ENCODE measurements around the gene INTS3.
A peak's percentile ranks its signal among the peaks of the same experiment; 100 is the strongest.

Gene INTS3, protein sequence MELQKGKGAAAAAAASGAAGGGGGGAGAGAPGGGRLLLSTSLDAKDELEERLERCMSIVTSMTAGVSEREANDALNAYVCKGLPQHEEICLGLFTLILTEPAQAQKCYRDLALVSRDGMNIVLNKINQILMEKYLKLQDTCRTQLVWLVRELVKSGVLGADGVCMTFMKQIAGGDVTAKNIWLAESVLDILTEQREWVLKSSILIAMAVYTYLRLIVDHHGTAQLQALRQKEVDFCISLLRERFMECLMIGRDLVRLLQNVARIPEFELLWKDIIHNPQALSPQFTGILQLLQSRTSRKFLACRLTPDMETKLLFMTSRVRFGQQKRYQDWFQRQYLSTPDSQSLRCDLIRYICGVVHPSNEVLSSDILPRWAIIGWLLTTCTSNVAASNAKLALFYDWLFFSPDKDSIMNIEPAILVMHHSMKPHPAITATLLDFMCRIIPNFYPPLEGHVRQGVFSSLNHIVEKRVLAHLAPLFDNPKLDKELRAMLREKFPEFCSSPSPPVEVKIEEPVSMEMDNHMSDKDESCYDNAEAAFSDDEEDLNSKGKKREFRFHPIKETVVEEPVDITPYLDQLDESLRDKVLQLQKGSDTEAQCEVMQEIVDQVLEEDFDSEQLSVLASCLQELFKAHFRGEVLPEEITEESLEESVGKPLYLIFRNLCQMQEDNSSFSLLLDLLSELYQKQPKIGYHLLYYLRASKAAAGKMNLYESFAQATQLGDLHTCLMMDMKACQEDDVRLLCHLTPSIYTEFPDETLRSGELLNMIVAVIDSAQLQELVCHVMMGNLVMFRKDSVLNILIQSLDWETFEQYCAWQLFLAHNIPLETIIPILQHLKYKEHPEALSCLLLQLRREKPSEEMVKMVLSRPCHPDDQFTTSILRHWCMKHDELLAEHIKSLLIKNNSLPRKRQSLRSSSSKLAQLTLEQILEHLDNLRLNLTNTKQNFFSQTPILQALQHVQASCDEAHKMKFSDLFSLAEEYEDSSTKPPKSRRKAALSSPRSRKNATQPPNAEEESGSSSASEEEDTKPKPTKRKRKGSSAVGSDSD

DNA sequence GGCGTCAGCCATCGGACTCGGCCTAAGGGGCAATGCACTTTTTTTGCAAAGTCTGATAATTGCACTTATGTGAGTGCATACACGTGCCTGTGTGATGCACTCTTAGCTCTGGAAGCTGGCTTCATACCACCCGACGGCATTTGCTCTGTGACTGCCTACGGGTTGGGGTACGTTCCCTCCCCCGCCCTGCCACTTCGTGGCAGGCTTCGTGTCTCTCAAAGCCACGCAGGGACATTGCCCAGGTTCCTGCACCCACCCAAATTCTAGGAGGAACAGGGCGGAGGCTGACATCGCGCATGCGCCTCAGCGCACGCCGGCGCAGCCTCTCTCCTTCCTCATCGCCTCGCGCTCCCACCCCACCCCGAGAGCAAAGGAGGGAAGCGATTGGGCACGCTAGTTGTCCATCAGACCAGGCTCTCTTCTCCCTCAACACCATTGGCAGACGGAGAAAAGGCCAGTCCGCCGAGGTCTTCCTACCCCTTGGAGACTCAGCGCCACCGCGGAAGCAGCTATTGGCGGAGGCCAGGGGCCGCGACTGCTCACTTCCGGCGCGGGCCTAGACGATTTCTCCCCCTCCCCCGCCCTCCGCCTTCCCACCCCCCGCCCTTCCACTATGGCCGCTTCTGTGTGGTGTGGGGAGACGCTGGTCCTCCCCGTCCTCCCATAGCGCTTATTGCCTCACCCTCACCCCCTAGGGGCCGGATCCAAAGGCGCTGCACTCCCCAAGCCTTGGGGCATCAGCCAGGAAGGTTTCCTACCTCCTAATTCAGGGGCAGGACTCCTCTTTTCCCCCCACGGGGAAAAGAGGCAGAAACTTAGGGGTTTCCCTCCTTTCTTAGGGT, at the start of gene INTS3:
INTS3 (plus strand) TSS at position 588 of the 842 bp plus-strand sequence. CDS start 585 bp downstream, outside the sequence.
- peak; percentile 100 for DNase-seq

DNA sequence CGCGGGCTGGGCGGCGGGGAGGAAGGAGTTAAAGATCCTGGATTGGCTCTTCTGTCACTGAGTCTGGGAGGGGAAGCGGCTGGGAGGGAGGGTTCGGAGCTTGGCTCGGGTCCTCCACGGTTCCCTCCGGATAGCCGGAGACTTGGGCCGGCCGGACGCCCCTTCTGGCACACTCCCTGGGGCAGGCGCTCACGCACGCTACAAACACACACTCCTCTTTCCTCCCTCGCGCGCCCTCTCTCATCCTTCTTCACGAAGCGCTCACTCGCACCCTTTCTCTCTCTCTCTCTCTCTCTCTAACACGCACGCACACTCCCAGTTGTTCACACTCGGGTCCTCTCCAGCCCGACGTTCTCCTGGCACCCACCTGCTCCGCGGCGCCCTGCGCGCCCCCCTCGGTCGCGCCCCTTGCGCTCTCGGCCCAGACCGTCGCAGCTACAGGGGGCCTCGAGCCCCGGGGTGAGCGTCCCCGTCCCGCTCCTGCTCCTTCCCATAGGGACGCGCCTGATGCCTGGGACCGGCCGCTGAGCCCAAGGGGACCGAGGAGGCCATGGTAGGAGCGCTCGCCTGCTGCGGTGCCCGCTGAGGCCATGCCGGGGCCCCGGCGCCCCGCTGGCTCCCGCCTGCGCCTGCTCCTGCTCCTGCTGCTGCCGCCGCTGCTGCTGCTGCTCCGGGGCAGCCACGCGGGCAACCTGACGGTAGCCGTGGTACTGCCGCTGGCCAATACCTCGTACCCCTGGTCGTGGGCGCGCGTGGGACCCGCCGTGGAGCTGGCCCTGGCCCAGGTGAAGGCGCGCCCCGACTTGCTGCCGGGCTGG, 49.1 kb upstream of the INTS3 start, which contains the start of gene NPR1:
NPR1 (plus strand) TSS at position 170 of the 818 bp plus-strand sequence; CDS start at position 591, 421 bp downstream.
- no peak for DNase-seq

DNA sequence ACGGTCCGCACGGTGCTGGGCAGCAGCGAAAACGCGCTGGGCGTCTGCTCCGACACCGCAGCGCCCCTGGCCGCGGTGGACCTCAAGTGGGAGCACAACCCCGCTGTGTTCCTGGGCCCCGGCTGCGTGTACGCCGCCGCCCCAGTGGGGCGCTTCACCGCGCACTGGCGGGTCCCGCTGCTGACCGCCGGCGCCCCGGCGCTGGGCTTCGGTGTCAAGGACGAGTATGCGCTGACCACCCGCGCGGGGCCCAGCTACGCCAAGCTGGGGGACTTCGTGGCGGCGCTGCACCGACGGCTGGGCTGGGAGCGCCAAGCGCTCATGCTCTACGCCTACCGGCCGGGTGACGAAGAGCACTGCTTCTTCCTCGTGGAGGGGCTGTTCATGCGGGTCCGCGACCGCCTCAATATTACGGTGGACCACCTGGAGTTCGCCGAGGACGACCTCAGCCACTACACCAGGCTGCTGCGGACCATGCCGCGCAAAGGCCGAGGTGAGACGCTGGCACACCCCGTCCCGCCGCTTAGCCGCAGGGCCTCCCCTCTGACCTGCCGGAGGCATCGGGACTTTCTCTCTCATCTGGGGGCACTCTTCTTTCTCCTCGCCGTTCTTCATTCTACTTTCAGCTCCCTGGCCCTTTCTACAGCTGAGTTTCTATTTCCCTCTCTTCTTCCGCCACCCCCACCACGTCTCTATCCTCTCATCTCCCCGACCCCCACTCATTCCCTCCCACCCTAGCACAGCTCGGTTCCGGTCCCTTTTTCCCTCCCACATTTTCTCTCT, 48.3 kb upstream of the INTS3 start:
- no peak for DNase-seq

DNA sequence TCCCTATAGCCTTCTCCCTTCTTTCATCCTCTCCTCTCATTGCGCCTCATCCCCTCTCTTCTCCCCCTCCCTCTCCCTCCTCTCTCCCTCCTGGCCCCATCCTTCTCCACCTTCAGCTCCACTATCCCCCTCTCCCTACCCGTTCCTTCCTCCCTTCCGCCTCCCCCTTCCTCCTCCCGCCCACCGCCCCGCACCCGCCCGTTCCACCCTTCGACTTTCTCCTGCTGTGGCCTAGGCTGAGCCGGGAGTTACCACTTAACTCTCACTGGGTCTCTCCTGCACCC, 47.8 kb upstream of the INTS3 start:
- no peak for DNase-seq

DNA sequence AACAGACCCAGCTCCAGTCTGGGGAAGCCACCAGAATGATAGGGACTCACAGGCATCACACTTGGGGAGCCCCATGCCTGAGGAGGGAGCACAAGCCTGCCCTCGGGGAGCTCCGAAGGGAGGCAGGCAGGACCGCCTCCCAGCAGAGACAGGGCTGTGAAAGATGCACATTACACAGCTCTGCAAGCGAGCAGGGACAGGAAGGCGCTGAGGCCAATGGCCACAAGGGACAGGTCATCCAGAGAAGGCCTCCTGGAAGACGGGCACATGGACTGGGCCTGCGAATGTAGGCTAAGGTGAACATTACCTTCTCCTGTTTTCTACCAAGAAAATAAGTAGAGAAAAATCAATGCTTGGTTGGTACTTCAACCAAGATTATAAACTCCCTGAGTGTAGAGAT, 45.1 kb upstream of the INTS3 start:
- DNase-seq: no peak

DNA sequence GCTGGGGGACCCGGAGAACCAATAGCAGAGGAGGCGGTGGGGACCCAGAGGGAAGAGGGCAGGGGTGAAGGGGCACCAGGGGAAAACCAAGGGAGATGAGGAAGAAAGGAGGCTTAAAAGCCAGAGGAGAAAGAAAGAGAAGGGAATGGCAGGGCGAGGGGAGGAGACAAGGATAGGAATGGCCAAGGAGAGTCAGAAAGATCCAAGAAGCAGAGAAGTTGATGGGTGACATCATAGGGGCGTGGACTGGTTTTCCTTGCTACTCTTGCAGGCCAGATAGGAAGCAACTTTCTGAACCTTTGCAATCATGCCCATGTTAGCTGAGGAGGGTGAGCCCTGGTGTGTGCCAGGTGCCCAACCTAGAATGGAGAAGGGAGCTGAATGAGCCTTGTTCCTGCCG, 44.0 kb upstream of the INTS3 start:
- no peak for DNase-seq

DNA sequence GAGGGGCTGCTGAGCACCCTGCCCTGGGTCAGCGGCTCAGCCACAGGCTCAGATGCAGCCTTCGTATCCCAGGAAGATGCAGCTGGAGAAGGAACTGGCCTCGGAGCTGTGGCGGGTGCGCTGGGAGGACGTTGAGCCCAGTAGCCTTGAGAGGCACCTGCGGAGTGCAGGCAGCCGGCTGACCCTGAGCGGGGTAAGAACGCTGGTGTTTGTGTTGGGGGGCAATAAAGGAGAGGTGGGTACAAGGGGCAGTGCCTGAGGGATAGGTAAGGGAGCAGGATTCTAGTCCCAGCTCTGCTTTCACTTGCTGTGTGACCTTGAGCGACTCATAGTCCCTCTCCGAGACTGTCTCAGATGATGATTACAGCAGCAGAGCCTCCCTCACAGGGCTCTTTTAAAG, 43.0 kb upstream of the INTS3 start:
- no peak for DNase-seq

DNA sequence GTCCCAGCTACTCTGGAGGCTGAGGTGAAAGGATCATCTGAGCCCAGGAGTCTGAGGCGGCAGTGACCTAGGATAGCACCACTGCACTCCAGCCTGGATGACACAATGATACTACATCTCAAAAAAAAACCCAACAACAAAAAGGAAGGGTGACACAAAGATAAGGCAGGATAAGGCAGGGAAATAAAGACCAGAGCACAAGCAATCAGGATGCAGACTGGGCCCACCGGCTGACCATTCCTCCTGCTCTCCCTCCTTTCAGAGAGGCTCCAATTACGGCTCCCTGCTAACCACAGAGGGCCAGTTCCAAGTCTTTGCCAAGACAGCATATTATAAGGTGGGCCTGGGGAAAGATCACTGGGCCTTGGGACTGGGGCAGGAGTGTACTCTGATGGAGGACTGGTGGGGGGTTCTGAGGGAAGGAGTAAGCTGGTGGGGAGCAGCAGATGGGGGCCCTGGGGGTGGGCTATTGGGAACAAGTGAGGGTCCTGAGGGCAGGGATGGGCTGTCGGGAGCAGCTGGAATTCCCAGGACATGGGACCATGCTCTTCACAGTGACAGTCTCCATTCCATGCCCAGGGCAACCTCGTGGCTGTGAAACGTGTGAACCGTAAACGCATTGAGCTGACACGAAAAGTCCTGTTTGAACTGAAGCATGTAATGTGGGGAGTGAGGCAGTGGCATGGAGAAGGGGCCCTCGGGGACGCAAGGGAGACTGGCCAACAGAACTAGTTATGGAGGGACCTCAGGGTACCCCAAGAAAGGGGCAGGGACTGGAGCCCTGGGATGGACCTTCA, 42.1 kb upstream of the INTS3 start:
- DNase-seq: no peak

DNA sequence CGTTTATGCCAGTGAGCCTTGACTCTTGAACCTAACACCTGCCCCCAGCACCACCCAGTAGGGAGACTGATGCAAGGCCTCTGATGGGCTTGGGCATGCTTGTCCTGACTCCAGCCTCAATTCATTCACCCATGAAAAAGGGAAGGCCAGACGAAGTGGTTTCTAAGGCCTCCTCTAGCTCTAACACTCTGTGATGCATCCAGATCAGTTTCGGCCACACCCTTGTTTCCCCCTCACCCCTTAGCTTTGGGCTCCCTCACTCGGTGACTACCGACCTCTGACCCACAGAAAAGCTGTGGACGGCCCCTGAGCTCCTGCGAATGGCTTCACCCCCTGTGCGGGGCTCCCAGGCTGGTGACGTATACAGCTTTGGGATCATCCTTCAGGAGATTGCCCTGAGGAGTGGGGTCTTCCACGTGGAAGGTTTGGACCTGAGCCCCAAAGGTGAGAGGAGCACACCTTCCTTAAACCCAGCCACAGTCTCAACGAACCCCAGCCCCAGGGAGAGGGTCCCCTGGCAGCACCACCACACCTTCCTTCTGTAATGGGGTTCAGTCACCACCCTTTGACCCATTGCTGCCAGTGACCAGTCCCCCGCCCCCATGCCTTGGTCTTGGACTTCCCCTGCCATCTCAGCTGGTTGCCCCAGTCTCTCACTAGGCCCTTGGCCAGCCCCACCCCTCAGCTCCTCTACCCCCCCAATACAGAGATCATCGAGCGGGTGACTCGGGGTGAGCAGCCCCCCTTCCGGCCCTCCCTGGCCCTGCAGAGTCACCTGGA, 40.3 kb upstream of the INTS3 start:
- DNase-seq: no peak

DNA sequence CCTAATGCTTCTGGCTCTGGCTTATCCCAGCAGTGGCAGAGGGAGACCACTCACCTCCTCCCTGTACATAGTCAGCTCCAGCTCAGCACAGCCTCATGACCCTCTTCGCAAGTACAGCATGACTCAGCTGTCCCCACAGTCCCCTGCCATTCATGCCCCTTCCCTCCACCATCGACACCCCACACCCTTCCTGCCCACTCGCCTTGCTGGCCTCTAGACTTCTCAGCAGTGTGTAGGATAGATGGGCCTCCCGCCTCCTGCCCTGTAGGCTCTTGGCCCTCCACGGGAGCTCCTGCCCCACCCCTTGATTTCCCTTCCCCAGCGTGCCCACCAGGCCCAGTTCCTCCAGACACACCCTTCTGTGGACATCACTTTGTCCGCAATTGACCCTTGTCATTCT, 39.6 kb upstream of the INTS3 start:
- no peak for DNase-seq

DNA sequence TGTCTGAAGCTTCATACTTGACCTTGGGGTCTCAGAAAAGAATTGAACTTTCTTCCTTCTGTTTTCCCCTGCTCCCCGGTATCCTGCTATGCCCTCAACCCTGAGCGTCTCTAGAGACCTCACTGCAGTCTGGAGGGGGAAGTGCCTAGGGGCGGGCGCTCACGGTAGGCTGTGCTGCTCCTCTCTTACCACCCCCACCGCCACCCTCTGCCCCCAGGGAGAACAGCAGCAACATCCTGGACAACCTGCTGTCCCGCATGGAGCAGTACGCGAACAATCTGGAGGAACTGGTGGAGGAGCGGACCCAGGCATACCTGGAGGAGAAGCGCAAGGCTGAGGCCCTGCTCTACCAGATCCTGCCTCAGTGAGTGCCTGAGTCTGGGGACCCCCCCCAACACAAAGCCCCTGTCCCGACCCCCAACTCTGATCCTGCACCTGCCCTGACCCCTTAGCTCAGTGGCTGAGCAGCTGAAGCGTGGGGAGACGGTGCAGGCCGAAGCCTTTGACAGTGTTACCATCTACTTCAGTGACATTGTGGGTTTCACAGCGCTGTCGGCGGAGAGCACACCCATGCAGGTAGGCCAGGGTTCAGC, 39.0 kb upstream of the INTS3 start:
- DNase-seq: no peak

DNA sequence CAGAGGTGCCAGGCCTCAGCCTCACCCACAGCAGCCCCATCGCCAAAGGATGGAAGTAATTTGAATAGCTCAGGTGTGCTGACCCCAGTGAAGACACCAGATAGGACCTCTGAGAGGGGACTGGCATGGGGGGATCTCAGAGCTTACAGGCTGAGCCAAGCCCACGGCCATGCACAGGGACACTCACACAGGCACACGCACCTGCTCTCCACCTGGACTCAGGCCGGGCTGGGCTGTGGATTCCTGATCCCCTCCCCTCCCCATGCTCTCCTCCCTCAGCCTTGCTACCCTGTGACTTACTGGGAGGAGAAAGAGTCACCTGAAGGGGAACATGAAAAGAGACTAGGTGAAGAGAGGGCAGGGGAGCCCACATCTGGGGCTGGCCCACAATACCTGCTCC, 34.4 kb upstream of the INTS3 start:
- no peak for DNase-seq

DNA sequence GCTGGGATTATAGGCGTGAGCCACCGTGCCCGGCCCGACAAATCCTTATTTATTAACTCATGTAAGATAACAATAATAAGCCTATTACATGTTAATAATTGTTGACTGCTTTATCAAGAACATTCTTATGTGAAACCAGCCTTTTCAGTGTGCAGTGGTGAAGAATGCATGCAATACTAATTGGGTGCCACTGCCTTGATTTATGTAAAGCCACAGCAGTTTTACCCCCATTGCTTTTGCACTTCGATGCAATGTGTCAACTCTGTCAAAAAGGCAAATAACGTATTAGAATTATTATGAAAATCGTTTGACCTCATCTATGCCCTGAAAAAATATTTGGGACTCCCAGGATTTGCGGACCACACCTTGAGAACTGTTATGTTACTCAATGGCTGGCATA, 31.1 kb upstream of the INTS3 start:
- DNase-seq: no peak

DNA sequence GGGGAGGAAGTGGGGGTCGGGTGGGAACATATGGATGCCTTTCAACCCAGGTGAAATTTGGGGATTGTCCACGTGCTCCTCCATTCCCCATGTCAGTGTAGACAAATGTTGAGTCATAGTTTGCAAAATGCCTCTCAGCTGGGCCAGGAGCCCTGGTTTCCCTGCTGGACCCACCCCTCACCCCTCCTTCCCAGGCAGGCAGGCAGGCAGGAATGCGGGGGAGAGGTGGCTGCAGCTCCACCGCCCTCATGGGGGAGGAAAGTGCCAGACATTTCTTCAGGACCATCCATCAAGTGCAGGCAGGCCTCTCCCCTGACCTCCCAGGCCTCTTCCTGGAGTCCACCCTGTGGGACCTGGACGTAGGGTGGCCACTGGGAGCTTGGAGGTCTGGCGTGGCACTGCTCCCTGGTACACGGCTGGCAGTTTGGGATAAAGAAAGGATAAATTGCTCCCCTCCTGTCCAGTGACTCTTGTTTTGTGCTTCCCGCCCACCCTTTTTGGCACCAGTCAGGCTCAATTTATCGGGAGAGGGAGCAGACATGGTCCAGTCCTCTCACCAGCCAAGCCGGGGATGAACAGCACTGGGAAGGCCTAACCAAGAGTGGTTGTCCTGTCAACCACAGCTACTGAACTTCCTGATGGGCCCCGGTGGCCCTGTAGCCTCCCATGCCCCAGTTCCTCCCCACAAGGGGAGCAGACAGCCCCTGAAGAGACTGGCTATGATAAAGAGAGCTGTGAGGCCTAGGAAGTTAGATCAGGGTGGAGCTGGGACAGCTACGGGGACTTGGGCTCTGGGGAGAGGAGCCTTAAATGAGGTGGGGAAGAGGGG, 30.4 kb upstream of the INTS3 start:
- DNase-seq: no peak

DNA sequence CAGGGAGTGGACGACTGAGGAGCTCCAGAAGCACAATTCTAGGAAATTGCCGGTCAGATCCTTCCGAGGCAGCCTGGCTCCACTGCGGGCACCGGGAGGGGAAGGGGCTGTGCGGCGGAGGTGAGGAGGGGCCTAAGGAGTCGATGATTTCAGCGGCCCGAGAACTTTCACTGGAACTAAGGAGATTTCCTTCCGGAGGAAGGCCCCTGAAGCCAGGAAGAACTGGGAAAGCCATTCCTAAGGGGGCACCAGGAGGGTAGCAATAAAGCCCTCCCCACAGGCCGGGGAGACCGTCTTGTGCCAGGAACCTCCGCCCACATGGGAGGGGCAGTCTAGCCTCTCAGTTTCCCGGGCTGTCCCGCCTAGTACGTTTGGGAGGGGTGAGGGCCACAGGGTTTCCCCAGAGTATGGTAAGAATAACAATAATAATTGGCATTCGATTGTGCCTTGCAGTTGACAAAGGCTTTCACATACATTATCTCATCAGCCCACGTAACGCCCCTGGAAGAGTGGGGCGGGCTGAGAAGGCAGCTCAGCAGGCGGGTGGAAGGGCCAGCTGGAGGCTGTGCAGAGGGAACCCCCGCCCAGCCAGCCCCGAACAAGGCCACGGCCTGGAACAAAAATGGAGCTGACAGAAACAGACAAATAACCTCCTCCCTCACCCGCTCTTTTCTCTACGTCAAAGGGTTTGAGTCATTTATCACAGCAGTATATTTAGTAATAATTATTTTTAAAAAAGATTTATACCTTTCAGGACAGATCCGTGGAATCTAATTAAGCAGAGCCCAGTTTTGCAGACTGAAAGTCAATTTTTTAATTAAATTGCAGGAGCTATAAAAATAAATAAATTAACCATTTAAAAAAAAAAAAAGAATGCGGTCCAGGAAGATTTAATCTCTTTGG, 29.6 kb upstream of the INTS3 start:
- DNase-seq: no peak

DNA sequence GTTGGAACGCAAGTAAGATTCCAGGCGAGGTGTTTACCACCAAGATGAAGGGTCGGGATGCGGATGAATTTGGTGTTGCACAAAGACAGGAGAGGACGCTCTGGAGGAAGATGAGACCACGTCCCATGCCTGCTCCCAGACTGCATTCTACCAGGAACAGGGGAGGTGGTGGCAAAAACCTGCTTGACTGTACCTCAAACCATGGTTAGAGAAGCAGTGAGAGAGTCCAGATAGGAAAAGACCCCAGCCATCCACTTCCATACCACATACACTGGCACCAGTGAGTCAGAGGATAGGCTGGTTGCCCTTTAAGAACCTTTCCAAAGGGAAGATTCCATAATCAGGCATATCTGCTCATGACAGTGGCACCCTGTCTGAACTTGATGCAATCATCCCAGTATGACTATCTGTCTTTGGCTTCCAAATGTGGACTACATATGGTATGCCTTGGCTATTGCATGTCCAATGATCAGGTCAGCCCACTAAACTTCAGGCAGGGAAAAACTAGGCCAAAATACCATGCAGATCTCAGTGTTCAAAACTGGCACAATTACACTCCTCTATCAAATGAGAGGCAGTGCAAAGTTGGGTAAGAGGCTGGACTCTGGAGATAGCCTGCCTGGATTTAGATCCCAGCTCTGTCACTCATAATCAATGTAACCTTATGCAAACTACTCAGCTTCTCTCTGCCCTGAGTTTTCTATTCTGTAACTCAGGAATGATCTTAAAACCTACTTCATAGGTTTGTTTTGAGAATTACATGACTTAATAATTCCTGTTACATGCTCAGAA, 28.7 kb upstream of the INTS3 start:
- DNase-seq: no peak
